Measurements from ENCODE around the gene ABHD13.
"Not testable (repeated sequence)": the region's sequence is repeated elsewhere in the genome, so short reads cannot be mapped to it uniquely, and the experiment has no call there.

The ABHD13 gene

DNA sequence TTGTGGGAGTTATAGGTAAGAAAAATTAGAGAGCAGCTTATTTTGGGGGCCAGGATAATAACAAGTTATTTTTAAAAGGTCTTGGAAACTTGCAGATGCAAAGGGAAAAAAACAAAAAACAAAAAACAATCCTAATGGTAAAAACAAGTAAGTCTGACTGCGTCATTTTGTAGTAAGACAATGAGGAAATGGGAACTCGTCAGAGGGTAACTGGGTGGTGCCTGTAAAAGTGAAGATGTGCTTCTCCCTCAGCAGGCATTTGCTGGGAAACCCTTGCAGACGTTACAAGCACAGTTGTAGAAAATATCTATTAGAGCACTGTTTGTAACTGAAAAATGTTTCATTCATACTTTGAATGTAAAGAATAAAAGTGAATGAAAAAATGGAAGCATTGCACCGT, 49.2 kb downstream of the ABHD13 start:
- H3K23ac ChIP-seq (ENCODE audit: low read length): no peak overlapping the region
- no peak overlapping the region for H4K91ac ChIP-seq (ENCODE audit: low read depth, low read length)
- no peak overlapping the region for H3K9ac ChIP-seq (ENCODE audit: low read length)
- no peak overlapping the region for H2AK5ac ChIP-seq (ENCODE audit: low read length)
- DNase-seq: no peak
- H3K4me2 ChIP-seq (ENCODE audit: low read length): no peak overlapping the region
- H3K9me3 ChIP-seq (ENCODE audit: insufficient read depth, low read depth, low read length): no peaks in the 10 kb centered on the region
- H3K14ac ChIP-seq (ENCODE audit: low read length): no peak overlapping the region
- no peak overlapping the region for H2BK120ac ChIP-seq (ENCODE audit: insufficient read depth, low read length, poor library complexity)
- H2BK5ac ChIP-seq (ENCODE audit: low read depth, low read length, poor library complexity): no peak overlapping the region
- no peak overlapping the region for H2BK12ac ChIP-seq (ENCODE audit: low read length)
- no peaks in the 10 kb centered on the region for H3K79me1 ChIP-seq (ENCODE audit: low read length)
- H3K4me1 ChIP-seq (ENCODE audit: control insufficient read depth in 1 of 2, insufficient read depth in 2 of 2, low read length in 2 of 2): no peaks in the 10 kb centered on the region
- H3K4me3 ChIP-seq (ENCODE audit: low read depth, low read length): no peak overlapping the region
- H2AFZ ChIP-seq (ENCODE audit: insufficient read depth, low read length, poor library complexity): no peak overlapping the region
- H3K18ac ChIP-seq (ENCODE audit: low read length): no peak overlapping the region
- H4K12ac ChIP-seq (ENCODE audit: low read depth, low read length): no peak overlapping the region
- H4K8ac ChIP-seq (ENCODE audit: low read depth, low read length): no peak overlapping the region
- H3K79me2 ChIP-seq (ENCODE audit: control insufficient read depth, insufficient read depth, low read length, poor library complexity): no peaks in the 10 kb centered on the region
- H3K36me3 ChIP-seq (ENCODE audit: control insufficient read depth in 1 of 2, insufficient read depth in 2 of 2, low read length in 2 of 2): no peaks in the 10 kb centered on the region
- WGBS (ENCODE audit: extremely low coverage, insufficient coverage, insufficient read length): no CpG with 5 or more reads among the region's 4 CpGs
- H3K27me3 ChIP-seq (ENCODE audit: insufficient read depth, low read length): no peaks in the 10 kb centered on the region
- no peak overlapping the region for H3K27ac ChIP-seq (ENCODE audit: low read depth, low read length)
- H3K4ac ChIP-seq (ENCODE audit: low read depth, low read length): no peak overlapping the region

DNA sequence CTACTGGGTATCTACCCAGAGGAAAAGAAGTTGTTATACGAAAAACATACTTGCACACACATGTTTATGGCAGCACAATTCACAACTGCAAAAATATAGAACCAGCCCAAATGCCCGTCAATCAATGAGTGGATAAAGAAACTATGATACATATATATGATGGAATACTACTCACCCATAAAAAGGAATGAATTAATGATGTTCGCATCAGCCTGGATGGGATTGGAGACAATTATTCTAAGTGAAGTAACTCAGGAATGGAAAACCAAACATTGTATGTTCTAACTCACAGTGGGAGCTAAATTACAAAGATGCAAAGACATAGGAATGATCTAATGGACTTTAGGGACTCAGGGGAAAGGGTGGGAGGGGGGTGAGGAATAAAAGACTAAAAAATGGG, 49.7 kb downstream of the ABHD13 start:
- not testable (repeated sequence) for H3K36me3 ChIP-seq (ENCODE audit: control insufficient read depth in 1 of 2, insufficient read depth in 2 of 2, low read length in 2 of 2); H3K27ac ChIP-seq (ENCODE audit: low read depth, low read length); H3K79me1 ChIP-seq (ENCODE audit: low read length); H3K4ac ChIP-seq (ENCODE audit: low read depth, low read length); H2AFZ ChIP-seq (ENCODE audit: insufficient read depth, low read length, poor library complexity); H3K79me2 ChIP-seq (ENCODE audit: control insufficient read depth, insufficient read depth, low read length, poor library complexity); H2BK120ac ChIP-seq (ENCODE audit: insufficient read depth, low read length, poor library complexity); H3K9me3 ChIP-seq (ENCODE audit: insufficient read depth, low read depth, low read length); H4K8ac ChIP-seq (ENCODE audit: low read depth, low read length); H3K27me3 ChIP-seq (ENCODE audit: insufficient read depth, low read length); H2AK5ac ChIP-seq (ENCODE audit: low read length); H4K12ac ChIP-seq (ENCODE audit: low read depth, low read length); H3K14ac ChIP-seq (ENCODE audit: low read length); H2BK12ac ChIP-seq (ENCODE audit: low read length); H3K4me1 ChIP-seq (ENCODE audit: control insufficient read depth in 1 of 2, insufficient read depth in 2 of 2, low read length in 2 of 2); H3K23ac ChIP-seq (ENCODE audit: low read length); H3K18ac ChIP-seq (ENCODE audit: low read length); H4K91ac ChIP-seq (ENCODE audit: low read depth, low read length); H3K4me3 ChIP-seq (ENCODE audit: low read depth, low read length); DNase-seq; H3K4me2 ChIP-seq (ENCODE audit: low read length); H3K9ac ChIP-seq (ENCODE audit: low read length); H2BK5ac ChIP-seq (ENCODE audit: low read depth, low read length, poor library complexity)
- no CpG with 5 or more reads among the region's 3 CpGs for WGBS (ENCODE audit: extremely low coverage, insufficient coverage, insufficient read length)

DNA sequence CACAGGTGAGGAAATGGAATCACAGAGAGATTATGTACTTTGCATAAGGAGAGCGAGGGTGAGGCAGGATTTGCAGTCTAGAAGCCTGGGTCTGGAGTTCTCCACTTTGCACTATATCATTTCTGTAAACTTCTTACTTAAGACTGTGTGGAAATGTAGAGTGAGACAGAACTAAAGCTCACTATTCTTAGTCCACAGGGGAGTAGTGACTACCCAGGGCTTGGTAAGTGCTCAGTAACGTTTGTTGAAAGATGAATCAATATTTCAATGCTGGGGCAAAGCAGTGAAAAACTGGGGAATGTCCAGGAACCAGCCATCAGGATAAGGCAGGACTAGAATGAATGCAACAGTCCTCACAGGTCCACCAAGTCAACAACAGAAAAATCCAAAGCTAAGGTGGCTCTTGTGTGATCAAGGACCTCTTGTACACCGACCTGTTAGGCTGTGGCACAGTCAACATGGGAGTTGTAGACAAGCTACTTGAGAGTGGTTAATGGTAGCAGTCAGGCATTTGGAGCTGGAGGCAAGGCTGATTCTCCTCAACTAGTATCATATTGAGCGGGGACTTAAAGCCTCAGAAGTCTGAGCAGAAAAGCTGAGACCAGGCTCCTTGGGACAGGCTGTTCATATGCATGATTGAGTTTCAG, 50.4 kb downstream of the ABHD13 start:
- H2BK12ac ChIP-seq (ENCODE audit: low read length): no peak overlapping the region
- no peaks in the 10 kb centered on the region for H3K36me3 ChIP-seq (ENCODE audit: control insufficient read depth in 1 of 2, insufficient read depth in 2 of 2, low read length in 2 of 2)
- H3K4me1 ChIP-seq (ENCODE audit: control insufficient read depth in 1 of 2, insufficient read depth in 2 of 2, low read length in 2 of 2): no peaks in the 10 kb centered on the region
- no peak overlapping the region for H3K27ac ChIP-seq (ENCODE audit: low read depth, low read length)
- no peak overlapping the region for H4K8ac ChIP-seq (ENCODE audit: low read depth, low read length)
- H2BK5ac ChIP-seq (ENCODE audit: low read depth, low read length, poor library complexity): no peak overlapping the region
- no CpG with 5 or more reads among the region's 4 CpGs for WGBS (ENCODE audit: extremely low coverage, insufficient coverage, insufficient read length)
- no peak overlapping the region for H2BK120ac ChIP-seq (ENCODE audit: insufficient read depth, low read length, poor library complexity)
- no peaks in the 10 kb centered on the region for H3K79me1 ChIP-seq (ENCODE audit: low read length)
- no peak overlapping the region for H3K4ac ChIP-seq (ENCODE audit: low read depth, low read length)
- no peaks in the 10 kb centered on the region for H3K79me2 ChIP-seq (ENCODE audit: control insufficient read depth, insufficient read depth, low read length, poor library complexity)
- H3K9me3 ChIP-seq (ENCODE audit: insufficient read depth, low read depth, low read length): no peaks in the 10 kb centered on the region
- H3K4me2 ChIP-seq (ENCODE audit: low read length): no peak overlapping the region
- H4K12ac ChIP-seq (ENCODE audit: low read depth, low read length): no peak overlapping the region
- H2AK5ac ChIP-seq (ENCODE audit: low read length): no peak overlapping the region
- no peak overlapping the region for H3K18ac ChIP-seq (ENCODE audit: low read length)
- no peaks in the 10 kb centered on the region for H3K27me3 ChIP-seq (ENCODE audit: insufficient read depth, low read length)
- no peak overlapping the region for H3K23ac ChIP-seq (ENCODE audit: low read length)
- DNase-seq: no peak
- no peak overlapping the region for H2AFZ ChIP-seq (ENCODE audit: insufficient read depth, low read length, poor library complexity)
- H3K9ac ChIP-seq (ENCODE audit: low read length): no peak overlapping the region
- no peak overlapping the region for H3K4me3 ChIP-seq (ENCODE audit: low read depth, low read length)
- no peak overlapping the region for H3K14ac ChIP-seq (ENCODE audit: low read length)
- no peak overlapping the region for H4K91ac ChIP-seq (ENCODE audit: low read depth, low read length)

DNA sequence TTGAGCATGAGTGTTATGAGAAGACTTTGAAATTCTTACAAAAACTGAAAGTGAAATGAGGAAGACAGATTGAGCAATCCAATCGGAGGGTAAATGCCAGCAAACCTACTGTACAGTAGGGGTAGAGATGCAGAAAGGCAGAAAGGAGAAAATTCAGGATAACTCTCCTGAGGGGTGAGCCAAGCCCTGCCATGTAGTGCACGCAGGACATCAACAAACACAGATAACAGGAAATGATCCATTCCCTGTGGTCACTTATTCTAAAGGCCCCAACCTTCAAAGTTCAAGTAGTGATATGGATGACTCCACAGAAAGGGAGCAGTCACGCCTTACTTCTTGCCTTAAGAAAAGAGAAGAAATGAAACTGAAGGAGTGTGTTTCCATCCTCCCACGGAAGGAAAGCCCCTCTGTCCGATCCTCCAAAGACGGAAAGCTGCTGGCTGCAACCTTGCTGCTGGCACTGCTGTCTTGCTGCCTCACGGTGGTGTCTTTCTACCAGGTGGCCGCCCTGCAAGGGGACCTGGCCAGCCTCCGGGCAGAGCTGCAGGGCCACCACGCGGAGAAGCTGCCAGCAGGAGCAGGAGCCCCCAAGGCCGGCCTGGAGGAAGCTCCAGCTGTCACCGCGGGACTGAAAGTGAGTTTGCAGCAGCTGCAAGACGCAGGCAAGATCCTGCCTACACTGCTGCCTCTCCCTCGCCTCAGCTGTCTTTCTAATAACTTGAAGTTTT, 51.6 kb downstream of the ABHD13 start, which contains the start of gene TNFSF13B:
TNFSF13B (plus strand) TSS at position 118 of the 728 bp plus-strand sequence; CDS start at position 296, 178 bp downstream.
- WGBS (ENCODE audit: extremely low coverage, insufficient coverage, insufficient read length): no CpG with 5 or more reads among the region's 16 CpGs
- Histone ChIP-seq H3K9ac (ENCODE audit: low read length) (no peak within 1 kb of the TSS), H2BK120ac (ENCODE audit: insufficient read depth, low read length, poor library complexity) (no peak within 1 kb of the TSS), H3K27ac (ENCODE audit: low read depth, low read length) (no peak within 1 kb of the TSS), H3K9me3 (ENCODE audit: insufficient read depth, low read depth, low read length) (no peaks in the 10 kb centered on the region), H2AFZ (ENCODE audit: insufficient read depth, low read length, poor library complexity) (no peak within 1 kb of the TSS), H4K12ac (ENCODE audit: low read depth, low read length) (no peak within 1 kb of the TSS), H4K91ac (ENCODE audit: low read depth, low read length) (no peak within 1 kb of the TSS), H3K79me1 (ENCODE audit: low read length) (no peaks in the 10 kb centered on the region), H3K27me3 (ENCODE audit: insufficient read depth, low read length) (no peaks in the 10 kb centered on the region), H2BK12ac (ENCODE audit: low read length) (no peak within 1 kb of the TSS), H2AK5ac (ENCODE audit: low read length) (no peak within 1 kb of the TSS), H3K14ac (ENCODE audit: low read length) (no peak within 1 kb of the TSS), H3K4me2 (ENCODE audit: low read length) (no peak within 1 kb of the TSS), H2BK5ac (ENCODE audit: low read depth, low read length, poor library complexity) (no peak within 1 kb of the TSS), H4K8ac (ENCODE audit: low read depth, low read length) (no peak within 1 kb of the TSS), H3K4me3 (ENCODE audit: low read depth, low read length) (no peak within 1 kb of the TSS), H3K23ac (ENCODE audit: low read length) (no peak within 1 kb of the TSS), H3K4me1 (ENCODE audit: control insufficient read depth in 1 of 2, insufficient read depth in 2 of 2, low read length in 2 of 2) (no peaks in the 10 kb centered on the region), H3K4ac (ENCODE audit: low read depth, low read length) (no peak within 1 kb of the TSS), H3K36me3 (ENCODE audit: control insufficient read depth in 1 of 2, insufficient read depth in 2 of 2, low read length in 2 of 2) (no peaks in the 10 kb centered on the region), H3K79me2 (ENCODE audit: control insufficient read depth, insufficient read depth, low read length, poor library complexity) (no peaks in the 10 kb centered on the region), H3K18ac (ENCODE audit: low read length) (no peak within 1 kb of the TSS)
- DNase-seq: peak; percentile 9 to 35
